KMS-11 (cell line): ENCODE measurements around the gene CHID1.

ENCODE experiments used
- H2AFZ ChIP-seq: fragments of 200-600 bp; sonication (generic); 2 replicates; pipeline ENCODE4 v1.6.1; 2016; ENCODE audit warnings: antibody characterized with exemption, mixed run types, low read depth
- H3K27ac ChIP-seq: fragments of 200-600 bp; sonication (generic); 2 replicates; pipeline ENCODE4 v1.6.1; 2016; ENCODE audit warnings: mild to moderate bottlenecking, mixed run types
- H3K27me3 ChIP-seq: fragments of 200-600 bp; sonication (generic); 2 replicates; pipeline ENCODE4 v1.6.1; 2017; ENCODE audit warnings: mild to moderate bottlenecking, low read depth, mixed run types, moderate library complexity; ENCODE audit not compliant: insufficient read depth
- H3K36me3 ChIP-seq: fragments of 200-600 bp; sonication (generic); 2 replicates; pipeline ENCODE4 v1.6.1; 2017; ENCODE audit warnings: mild to moderate bottlenecking, mixed run types; ENCODE audit not compliant: insufficient read depth
- H3K4me1 ChIP-seq: fragments of 200-600 bp; sonication (generic); 2 replicates; pipeline ENCODE4 v1.6.1; 2016; ENCODE audit warnings: mild to moderate bottlenecking, low read depth, mixed run types; ENCODE audit not compliant: poor library complexity, severe bottlenecking
- H3K4me2 ChIP-seq: fragments of 200-600 bp; sonication (generic); 2 replicates; pipeline ENCODE4 v1.7.0; 2016; ENCODE audit warnings: mild to moderate bottlenecking, mixed run types
- H3K4me3 ChIP-seq: fragments of 200-600 bp; sonication (generic); IDR thresholded peaks from 2 replicates; pipeline ENCODE4 v1.6.1; 2017; ENCODE audit warnings: low read depth, low read length, mixed read lengths; ENCODE audit not compliant: insufficient read depth
- H3K79me2 ChIP-seq: fragments of 200-600 bp; sonication (generic); 2 replicates; pipeline ENCODE4 v1.6.1; 2016; ENCODE audit warnings: low read depth, mixed run types; ENCODE audit not compliant: insufficient read depth
- H3K9ac ChIP-seq: fragments of 200-600 bp; sonication (generic); 2 replicates; pipeline ENCODE4 v1.6.1; 2016; ENCODE audit warnings: mild to moderate bottlenecking, mixed run types
- H4K20me1 ChIP-seq: fragments of 200-600 bp; sonication (generic); 2 replicates; pipeline ENCODE4 v1.6.1; 2016; ENCODE audit warnings: mild to moderate bottlenecking, mixed run types; ENCODE audit not compliant: insufficient read depth
- TF ChIP-seq, protein P1 (sequence below): fragments of 200-600 bp; sonication (generic); conservative IDR thresholded peaks from 2 replicates; pipeline ENCODE4 v1.6.1; 2017; ENCODE audit warnings: low read depth, mild to moderate bottlenecking, antibody characterized with exemption, low read length, moderate library complexity, mixed read lengths

Gene CHID1

GRCh38 chr11:830295-831117 is 80.1 kb downstream of the CHID1 start:
- Histone ChIP-seq H3K4me3 (no peak overlapping the region), H4K20me1 (no peaks in the 10 kb centered on the region), H3K4me2 (peak overlapping the region; percentile 99), H3K36me3 (no peaks in the 10 kb centered on the region), H3K27me3 (peaks cover 35% of the 10 kb centered on the region), H3K79me2 (no peaks in the 10 kb centered on the region), H3K27ac (no peak overlapping the region), H3K4me1 (peaks cover 64% of the 10 kb centered on the region), H3K9ac (no peak overlapping the region), H2AFZ (peak overlapping the region; percentile 60)
- TF ChIP-seq, protein P1, sequence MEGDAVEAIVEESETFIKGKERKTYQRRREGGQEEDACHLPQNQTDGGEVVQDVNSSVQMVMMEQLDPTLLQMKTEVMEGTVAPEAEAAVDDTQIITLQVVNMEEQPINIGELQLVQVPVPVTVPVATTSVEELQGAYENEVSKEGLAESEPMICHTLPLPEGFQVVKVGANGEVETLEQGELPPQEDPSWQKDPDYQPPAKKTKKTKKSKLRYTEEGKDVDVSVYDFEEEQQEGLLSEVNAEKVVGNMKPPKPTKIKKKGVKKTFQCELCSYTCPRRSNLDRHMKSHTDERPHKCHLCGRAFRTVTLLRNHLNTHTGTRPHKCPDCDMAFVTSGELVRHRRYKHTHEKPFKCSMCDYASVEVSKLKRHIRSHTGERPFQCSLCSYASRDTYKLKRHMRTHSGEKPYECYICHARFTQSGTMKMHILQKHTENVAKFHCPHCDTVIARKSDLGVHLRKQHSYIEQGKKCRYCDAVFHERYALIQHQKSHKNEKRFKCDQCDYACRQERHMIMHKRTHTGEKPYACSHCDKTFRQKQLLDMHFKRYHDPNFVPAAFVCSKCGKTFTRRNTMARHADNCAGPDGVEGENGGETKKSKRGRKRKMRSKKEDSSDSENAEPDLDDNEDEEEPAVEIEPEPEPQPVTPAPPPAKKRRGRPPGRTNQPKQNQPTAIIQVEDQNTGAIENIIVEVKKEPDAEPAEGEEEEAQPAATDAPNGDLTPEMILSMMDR: no peak

DNA sequence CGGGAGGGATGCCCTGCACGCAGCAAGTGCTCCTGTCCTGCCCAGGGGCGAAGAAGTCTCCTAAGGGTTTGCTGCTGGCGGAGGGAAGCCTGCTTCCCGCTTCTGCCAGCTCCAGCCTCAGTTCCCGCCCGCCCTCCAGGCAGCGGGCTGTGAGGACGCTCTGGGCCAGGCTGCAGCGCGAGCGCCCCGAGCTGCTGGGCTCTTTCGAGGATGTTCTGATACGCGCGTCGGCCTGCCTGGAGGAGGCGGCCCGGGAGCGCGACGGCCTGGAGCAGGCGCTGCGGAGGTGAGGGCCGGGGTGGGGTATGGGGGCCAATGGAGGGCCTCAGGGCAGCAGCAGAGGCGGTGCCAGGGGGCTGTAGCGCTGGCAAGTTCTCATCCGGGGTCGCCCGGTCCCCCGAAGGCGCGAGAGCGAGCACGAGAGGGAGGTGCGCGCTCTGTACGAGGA is 80.7 kb downstream of the CHID1 start:
- H3K27ac ChIP-seq: no peak overlapping the region
- H2AFZ ChIP-seq: peak overlapping the region; percentile 60; the same call in 1 of the 2 replicates
- H3K4me3 ChIP-seq: no peak overlapping the region
- TF ChIP-seq, protein P1: no peak
- no peaks in the 10 kb centered on the region for H3K36me3 ChIP-seq
- no peak overlapping the region for H3K9ac ChIP-seq
- peaks cover 35% of the 10 kb centered on the region for H3K27me3 ChIP-seq
- H3K79me2 ChIP-seq: no peaks in the 10 kb centered on the region
- peak overlapping the region; percentile 99 for H3K4me2 ChIP-seq
- H4K20me1 ChIP-seq: no peaks in the 10 kb centered on the region
- H3K4me1 ChIP-seq: peaks cover 64% of the 10 kb centered on the region

- H3K36me3 ChIP-seq: no peaks in the 10 kb centered on the region
- H3K4me1 ChIP-seq: peaks cover 64% of the 10 kb centered on the region
- H4K20me1 ChIP-seq: no peaks in the 10 kb centered on the region
- H3K4me3 ChIP-seq: no peak overlapping the region
- TF ChIP-seq, protein P1: no peak
- H3K27ac ChIP-seq: no peak overlapping the region
- H3K27me3 ChIP-seq: peaks cover 35% of the 10 kb centered on the region
- H2AFZ ChIP-seq: peak overlapping the region; percentile 60; the same call in 1 of the 2 replicates
- H3K9ac ChIP-seq: no peak overlapping the region
- no peaks in the 10 kb centered on the region for H3K79me2 ChIP-seq
- peak overlapping the region; percentile 99 for H3K4me2 ChIP-seq
These were observed 81.3 kb downstream of the CHID1 start for GRCh38 chr11:829176-829846.

DNA sequence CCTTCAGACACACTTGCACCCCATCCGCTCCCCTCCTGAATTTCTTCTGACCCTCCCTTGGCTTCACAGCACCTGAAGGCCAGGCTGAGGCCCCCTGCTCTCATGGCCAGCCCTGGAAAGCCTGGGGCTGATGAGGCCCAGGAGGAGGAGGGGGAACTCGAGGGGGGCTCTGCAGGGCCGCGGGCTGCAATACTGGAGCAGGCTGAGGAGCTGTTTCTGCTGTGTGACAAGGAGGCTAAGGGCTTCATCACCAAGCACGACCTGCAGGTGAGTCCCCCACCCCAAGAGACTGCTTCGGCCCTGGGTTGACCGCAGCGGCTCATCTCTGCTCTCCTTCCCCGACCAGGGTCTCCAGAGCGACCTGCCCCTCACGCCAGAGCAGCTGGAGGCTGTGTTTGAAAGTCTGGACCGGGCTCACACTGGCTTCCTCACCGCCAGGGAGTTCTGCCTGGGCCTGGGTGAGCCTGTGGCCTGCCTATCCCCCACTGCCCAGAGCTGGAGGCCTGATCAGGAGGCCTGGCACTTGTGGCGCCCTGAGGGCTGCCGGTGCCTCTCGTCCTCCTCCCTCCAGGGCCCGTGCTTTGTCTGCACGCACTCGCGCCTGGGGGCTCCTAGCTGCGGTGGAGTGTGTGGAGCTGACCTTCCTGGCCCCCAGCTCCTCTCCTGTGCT is 82.0 kb downstream of the CHID1 start:
- Histone ChIP-seq H3K27me3 (peaks cover 35% of the 10 kb centered on the region), H3K27ac (no peak overlapping the region), H3K4me2 (peak overlapping the region; percentile 99; the same call in 1 of the 2 replicates), H3K36me3 (no peaks in the 10 kb centered on the region), H3K4me3 (no peak overlapping the region), H4K20me1 (no peaks in the 10 kb centered on the region), H3K79me2 (no peaks in the 10 kb centered on the region), H3K4me1 (peaks cover 59% of the 10 kb centered on the region), H3K9ac (no peak overlapping the region), H2AFZ (no peak overlapping the region)
- TF ChIP-seq, protein P1: no peak
